ENCODE data around the gene CCT7. TPM values are rescaled to one million over a fixed set of nuclear protein-coding genes. Genes with fewer than 3 reads are reported as not detected.

Gene CCT7
- total and polyA plus RNA-seq, 2 of the 8 experiments (the other 6 are each of a cell fraction or from before 2014, with no cell fraction given), result 440 to 474 TPM

DNA sequence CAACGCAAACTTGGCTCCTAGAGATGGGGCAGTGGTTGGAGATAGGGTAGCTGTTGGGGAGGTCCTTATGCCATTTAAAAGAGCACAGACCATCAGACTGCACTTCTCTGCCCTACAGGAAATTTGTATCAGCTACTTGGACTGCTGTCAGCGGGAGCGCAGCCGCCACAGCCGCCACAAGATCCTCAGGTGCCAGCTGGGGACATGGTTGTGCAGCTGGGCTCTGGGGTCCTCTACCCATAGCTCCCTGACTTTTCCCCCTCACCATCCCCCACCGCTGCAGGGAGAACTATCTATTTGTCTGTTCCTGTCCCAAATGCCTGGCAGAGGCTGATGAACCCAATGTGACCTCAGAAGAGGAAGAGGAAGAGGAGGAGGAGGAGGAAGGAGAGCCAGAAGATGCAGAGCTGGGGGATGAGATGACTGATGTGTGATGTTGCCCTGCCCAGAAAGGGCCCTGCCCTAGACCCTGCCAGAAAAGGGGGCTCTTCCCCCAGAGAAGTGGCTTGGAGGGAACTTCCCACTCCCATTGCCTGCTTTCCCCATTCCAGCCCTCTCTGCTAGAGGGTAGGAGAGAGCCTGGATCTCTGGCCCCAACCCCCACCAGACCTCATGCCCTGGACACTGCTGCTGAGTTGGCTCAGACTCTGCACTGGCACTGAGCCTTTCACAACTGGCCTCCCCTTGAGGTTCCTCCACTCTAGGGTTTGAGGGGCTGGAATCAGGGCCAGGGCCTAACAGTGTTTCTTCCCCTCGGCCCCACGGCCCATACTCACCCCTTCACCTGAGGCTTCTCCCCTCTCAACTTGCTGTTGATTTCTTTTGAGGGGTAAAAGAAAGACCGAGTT lies 8.4 kb upstream of the CCT7 start (continued):
- TF ChIP-seq, protein P1, sequence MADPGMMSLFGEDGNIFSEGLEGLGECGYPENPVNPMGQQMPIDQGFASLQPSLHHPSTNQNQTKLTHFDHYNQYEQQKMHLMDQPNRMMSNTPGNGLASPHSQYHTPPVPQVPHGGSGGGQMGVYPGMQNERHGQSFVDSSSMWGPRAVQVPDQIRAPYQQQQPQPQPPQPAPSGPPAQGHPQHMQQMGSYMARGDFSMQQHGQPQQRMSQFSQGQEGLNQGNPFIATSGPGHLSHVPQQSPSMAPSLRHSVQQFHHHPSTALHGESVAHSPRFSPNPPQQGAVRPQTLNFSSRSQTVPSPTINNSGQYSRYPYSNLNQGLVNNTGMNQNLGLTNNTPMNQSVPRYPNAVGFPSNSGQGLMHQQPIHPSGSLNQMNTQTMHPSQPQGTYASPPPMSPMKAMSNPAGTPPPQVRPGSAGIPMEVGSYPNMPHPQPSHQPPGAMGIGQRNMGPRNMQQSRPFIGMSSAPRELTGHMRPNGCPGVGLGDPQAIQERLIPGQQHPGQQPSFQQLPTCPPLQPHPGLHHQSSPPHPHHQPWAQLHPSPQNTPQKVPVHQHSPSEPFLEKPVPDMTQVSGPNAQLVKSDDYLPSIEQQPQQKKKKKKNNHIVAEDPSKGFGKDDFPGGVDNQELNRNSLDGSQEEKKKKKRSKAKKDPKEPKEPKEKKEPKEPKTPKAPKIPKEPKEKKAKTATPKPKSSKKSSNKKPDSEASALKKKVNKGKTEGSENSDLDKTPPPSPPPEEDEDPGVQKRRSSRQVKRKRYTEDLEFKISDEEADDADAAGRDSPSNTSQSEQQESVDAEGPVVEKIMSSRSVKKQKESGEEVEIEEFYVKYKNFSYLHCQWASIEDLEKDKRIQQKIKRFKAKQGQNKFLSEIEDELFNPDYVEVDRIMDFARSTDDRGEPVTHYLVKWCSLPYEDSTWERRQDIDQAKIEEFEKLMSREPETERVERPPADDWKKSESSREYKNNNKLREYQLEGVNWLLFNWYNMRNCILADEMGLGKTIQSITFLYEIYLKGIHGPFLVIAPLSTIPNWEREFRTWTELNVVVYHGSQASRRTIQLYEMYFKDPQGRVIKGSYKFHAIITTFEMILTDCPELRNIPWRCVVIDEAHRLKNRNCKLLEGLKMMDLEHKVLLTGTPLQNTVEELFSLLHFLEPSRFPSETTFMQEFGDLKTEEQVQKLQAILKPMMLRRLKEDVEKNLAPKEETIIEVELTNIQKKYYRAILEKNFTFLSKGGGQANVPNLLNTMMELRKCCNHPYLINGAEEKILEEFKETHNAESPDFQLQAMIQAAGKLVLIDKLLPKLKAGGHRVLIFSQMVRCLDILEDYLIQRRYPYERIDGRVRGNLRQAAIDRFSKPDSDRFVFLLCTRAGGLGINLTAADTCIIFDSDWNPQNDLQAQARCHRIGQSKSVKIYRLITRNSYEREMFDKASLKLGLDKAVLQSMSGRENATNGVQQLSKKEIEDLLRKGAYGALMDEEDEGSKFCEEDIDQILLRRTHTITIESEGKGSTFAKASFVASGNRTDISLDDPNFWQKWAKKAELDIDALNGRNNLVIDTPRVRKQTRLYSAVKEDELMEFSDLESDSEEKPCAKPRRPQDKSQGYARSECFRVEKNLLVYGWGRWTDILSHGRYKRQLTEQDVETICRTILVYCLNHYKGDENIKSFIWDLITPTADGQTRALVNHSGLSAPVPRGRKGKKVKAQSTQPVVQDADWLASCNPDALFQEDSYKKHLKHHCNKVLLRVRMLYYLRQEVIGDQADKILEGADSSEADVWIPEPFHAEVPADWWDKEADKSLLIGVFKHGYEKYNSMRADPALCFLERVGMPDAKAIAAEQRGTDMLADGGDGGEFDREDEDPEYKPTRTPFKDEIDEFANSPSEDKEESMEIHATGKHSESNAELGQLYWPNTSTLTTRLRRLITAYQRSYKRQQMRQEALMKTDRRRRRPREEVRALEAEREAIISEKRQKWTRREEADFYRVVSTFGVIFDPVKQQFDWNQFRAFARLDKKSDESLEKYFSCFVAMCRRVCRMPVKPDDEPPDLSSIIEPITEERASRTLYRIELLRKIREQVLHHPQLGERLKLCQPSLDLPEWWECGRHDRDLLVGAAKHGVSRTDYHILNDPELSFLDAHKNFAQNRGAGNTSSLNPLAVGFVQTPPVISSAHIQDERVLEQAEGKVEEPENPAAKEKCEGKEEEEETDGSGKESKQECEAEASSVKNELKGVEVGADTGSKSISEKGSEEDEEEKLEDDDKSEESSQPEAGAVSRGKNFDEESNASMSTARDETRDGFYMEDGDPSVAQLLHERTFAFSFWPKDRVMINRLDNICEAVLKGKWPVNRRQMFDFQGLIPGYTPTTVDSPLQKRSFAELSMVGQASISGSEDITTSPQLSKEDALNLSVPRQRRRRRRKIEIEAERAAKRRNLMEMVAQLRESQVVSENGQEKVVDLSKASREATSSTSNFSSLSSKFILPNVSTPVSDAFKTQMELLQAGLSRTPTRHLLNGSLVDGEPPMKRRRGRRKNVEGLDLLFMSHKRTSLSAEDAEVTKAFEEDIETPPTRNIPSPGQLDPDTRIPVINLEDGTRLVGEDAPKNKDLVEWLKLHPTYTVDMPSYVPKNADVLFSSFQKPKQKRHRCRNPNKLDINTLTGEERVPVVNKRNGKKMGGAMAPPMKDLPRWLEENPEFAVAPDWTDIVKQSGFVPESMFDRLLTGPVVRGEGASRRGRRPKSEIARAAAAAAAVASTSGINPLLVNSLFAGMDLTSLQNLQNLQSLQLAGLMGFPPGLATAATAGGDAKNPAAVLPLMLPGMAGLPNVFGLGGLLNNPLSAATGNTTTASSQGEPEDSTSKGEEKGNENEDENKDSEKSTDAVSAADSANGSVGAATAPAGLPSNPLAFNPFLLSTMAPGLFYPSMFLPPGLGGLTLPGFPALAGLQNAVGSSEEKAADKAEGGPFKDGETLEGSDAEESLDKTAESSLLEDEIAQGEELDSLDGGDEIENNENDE (IDR thresholded peaks at IDR 0.05; ENCODE audit: insufficient replicate concordance, low read length), result no peak
- TF ChIP-seq EP300 (IDR thresholded peaks at IDR 0.05; ENCODE audit: borderline replicate concordance in 1 of 2, low read depth in 2 of 2, low read length in 2 of 2) (no peak), HDAC6 (IDR thresholded peaks at IDR 0.05; ENCODE audit: low read depth, low read length) (no peak), SUZ12 (IDR thresholded peaks at IDR 0.05; ENCODE audit: low read length) (no peak), TEAD4 (IDR thresholded peaks at IDR 0.05; ENCODE audit: low read depth, low read length) (no peak), HDAC2 (IDR thresholded peaks at IDR 0.05; ENCODE audit: borderline replicate concordance in 1 of 2, low read depth in 2 of 2, low read length in 2 of 2) (no peak), TAF7 (optimal IDR thresholded peaks at IDR 0.05; ENCODE audit: borderline replicate concordance, low read depth, low read length) (no peak), EGR1 (IDR thresholded peaks at IDR 0.05; ENCODE audit: borderline replicate concordance, low read depth, low read length) (no peak), TBP (IDR thresholded peaks at IDR 0.05; ENCODE audit: low read depth, low read length) (no peak)

Measured in H1 (cell line).